Activated B cell treated with CpG ODN at 0.5 μM for 24 hours (primary cell): ENCODE measurements around the gene CD86. TPM values are rescaled to one million over a fixed set of nuclear protein-coding genes. Genes with fewer than 3 reads are reported as not detected.

ENCODE experiments used
- ATAC-seq: fragments of 200-7000 bp; cut with Tn5 transposase; one replicate; pipeline ENCODE4 v1.10.0; 2021; ENCODE audit warnings: low read depth, mild to moderate bottlenecking, moderate library complexity
- CTCF ChIA-PET: fragments of 350-600 bp; sonication (Branson Sonifier 250); formaldehyde crosslinking; loops from one replicate; lab custom pipeline; 2021; ENCODE audit warnings: antibody characterized with exemption; lab: Charles Lee
- POLR2A ChIA-PET: fragments of 350-600 bp; sonication (Branson Sonifier 250); formaldehyde crosslinking; loops from one replicate; lab custom pipeline; 2021; ENCODE audit warnings: antibody characterized with exemption; lab: Charles Lee
- DNase-seq: peaks from one replicate; pipeline ENCODE4 v3.0.0; 2022
- H3K27ac Mint-ChIP-seq: one replicate; pipeline ENCODE4 v1.8.0; 2020; ENCODE audit warnings: mixed read lengths
- H3K27me3 Mint-ChIP-seq: one replicate; pipeline ENCODE4 v1.8.0; 2021; ENCODE audit warnings: mixed read lengths
- H3K36me3 Mint-ChIP-seq: one replicate; pipeline ENCODE4 v1.8.0; 2021; ENCODE audit warnings: low read depth, mixed read lengths
- H3K4me1 Mint-ChIP-seq: one replicate; pipeline ENCODE4 v1.8.0; 2021; ENCODE audit warnings: mixed read lengths
- H3K4me3 Mint-ChIP-seq: one replicate; pipeline ENCODE4 v1.8.0; 2020; ENCODE audit warnings: mild to moderate bottlenecking, mixed read lengths
- H3K9me3 Mint-ChIP-seq: one replicate; pipeline ENCODE4 v1.8.0; 2020; ENCODE audit warnings: mixed read lengths
- intact Hi-C: fragments of 100-400 bp; cut with micrococcal nuclease; formaldehyde crosslinking; loops from one replicate; pipeline ENCODE4 v1.15.1; 2024
- total RNA-seq: library from RNA; stranded (reverse); gene quantifications from 2 replicates; pipeline ENCODE4 v1.2.3, GENCODE V29; 2022
- TF ChIP-seq, protein P1 (sequence below): fragments of 200-600 bp; IDR thresholded peaks from one replicate; pipeline ENCODE4 v1.8.0; 2022; ENCODE audit warnings: antibody characterized with exemption, mild to moderate bottlenecking

CD86 gene
- total RNA-seq, 1 donor from 2014 or later = 31.7 TPM

GRCh38 chr3:122074621-122075265, 19.6 kb downstream of the CD86 start:
- peak overlapping the region; percentile 89 for H3K27ac Mint-ChIP-seq
- no peaks in the 10 kb centered on the region for H3K36me3 Mint-ChIP-seq
- TF ChIP-seq, protein P1, sequence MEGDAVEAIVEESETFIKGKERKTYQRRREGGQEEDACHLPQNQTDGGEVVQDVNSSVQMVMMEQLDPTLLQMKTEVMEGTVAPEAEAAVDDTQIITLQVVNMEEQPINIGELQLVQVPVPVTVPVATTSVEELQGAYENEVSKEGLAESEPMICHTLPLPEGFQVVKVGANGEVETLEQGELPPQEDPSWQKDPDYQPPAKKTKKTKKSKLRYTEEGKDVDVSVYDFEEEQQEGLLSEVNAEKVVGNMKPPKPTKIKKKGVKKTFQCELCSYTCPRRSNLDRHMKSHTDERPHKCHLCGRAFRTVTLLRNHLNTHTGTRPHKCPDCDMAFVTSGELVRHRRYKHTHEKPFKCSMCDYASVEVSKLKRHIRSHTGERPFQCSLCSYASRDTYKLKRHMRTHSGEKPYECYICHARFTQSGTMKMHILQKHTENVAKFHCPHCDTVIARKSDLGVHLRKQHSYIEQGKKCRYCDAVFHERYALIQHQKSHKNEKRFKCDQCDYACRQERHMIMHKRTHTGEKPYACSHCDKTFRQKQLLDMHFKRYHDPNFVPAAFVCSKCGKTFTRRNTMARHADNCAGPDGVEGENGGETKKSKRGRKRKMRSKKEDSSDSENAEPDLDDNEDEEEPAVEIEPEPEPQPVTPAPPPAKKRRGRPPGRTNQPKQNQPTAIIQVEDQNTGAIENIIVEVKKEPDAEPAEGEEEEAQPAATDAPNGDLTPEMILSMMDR = no peak
- peak; percentile 32 for DNase-seq
- peak; percentile 18 for ATAC-seq
- ChIA-PET CTCF (interaction anchor here (0.6 to 1.8 kb wide), 4 partner anchors 10 to 184 kb away, joined by 3 to 5 read pairs (median 4); no protein-coding TSS in a partner anchor), POLR2A (interaction anchor here (0.6 to 2.6 kb wide), 8 partner anchors 10 to 82 kb away, joined by 3 to 13 read pairs (median 4); partner anchors contain the start of gene CD86)
- no peaks in the 10 kb centered on the region for H3K27me3 Mint-ChIP-seq
- H3K9me3 Mint-ChIP-seq = no peaks in the 10 kb centered on the region
- peak overlapping the region; percentile 62 for H3K4me3 Mint-ChIP-seq
- peaks cover 74% of the 10 kb centered on the region for H3K4me1 Mint-ChIP-seq
- intact Hi-C loops = loop anchor here (10.0 kb wide), 1 partner anchor 500 kb away; the partner anchor contains the start of gene PARP15

GRCh38 chr3:122076491-122077292, 21.5 kb downstream of the CD86 start:
- Mint-ChIP-seq H3K36me3 (peaks cover 7% of the 10 kb centered on the region), H3K27me3 (no peaks in the 10 kb centered on the region), H3K9me3 (no peaks in the 10 kb centered on the region), H3K27ac (peak overlapping the region; percentile 94), H3K4me1 (peaks cover 84% of the 10 kb centered on the region), H3K4me3 (peak overlapping the region; percentile 85)
- ATAC-seq = peak; percentile 25
- intact Hi-C loops = loop anchor here (1.0 to 10.0 kb wide), 6 partner anchors 8 to 498 kb away; partner anchors contain the start of genes CD86 and PARP15
- no peak for DNase-seq
- TF ChIP-seq, protein P1 = no peak
- POLR2A ChIA-PET = interaction anchor here (0.6 to 4.3 kb wide), 19 partner anchors 9 to 84 kb away, joined by 3 to 35 read pairs (median 7); partner anchors contain the start of gene CD86
- CTCF ChIA-PET = interaction anchor here (1.5 to 2.0 kb wide), 4 partner anchors 12 to 182 kb away, joined by 5 to 12 read pairs (median 10); partner anchors contain the start of gene CD86

- Mint-ChIP-seq H3K4me1 (peaks cover 93% of the 10 kb centered on the region), H3K9me3 (no peaks in the 10 kb centered on the region), H3K4me3 (peak overlapping the region; percentile 85), H3K36me3 (peaks cover 7% of the 10 kb centered on the region), H3K27me3 (no peaks in the 10 kb centered on the region), H3K27ac (peak overlapping the region; percentile 94)
- DNase-seq (peak; percentile 49), ATAC-seq (peak; percentile 65)
- ChIA-PET CTCF (interaction anchor here (0.8 to 2.0 kb wide), 5 partner anchors 13 to 195 kb away, joined by 3 to 12 read pairs (median 10); partner anchors contain the start of gene CD86), POLR2A (interaction anchor here (0.5 to 4.3 kb wide), 20 partner anchors 9 to 85 kb away, joined by 3 to 35 read pairs (median 5); partner anchors contain the start of gene CD86)
- TF ChIP-seq, protein P1 = no peak
- intact Hi-C loops = loop anchor here (1.0 to 10.0 kb wide), 5 partner anchors 9 to 497 kb away; partner anchors contain the start of gene PARP15
Observed at GRCh38 chr3:122077293-122078234, 22.4 kb downstream of the CD86 start.

- intact Hi-C loops = loop anchor here (10.0 kb wide), 1 partner anchor 496 kb away; the partner anchor contains the start of gene PARP15
- Mint-ChIP-seq H3K4me3 (peak overlapping the region; percentile 85), H3K27me3 (no peaks in the 10 kb centered on the region), H3K4me1 (peaks cover 98% of the 10 kb centered on the region), H3K27ac (peak overlapping the region; percentile 94), H3K9me3 (no peaks in the 10 kb centered on the region), H3K36me3 (peaks cover 12% of the 10 kb centered on the region)
- no peak for ATAC-seq
- ChIA-PET POLR2A (interaction anchor here (0.5 to 4.3 kb wide), 16 partner anchors 8 to 532 kb away, joined by 3 to 35 read pairs (median 7); partner anchors contain the start of gene CD86), CTCF (interaction anchor here (0.8 to 2.0 kb wide), 6 partner anchors 14 to 195 kb away, joined by 3 to 12 read pairs (median 8); partner anchors contain the start of gene CD86)
- no peak for DNase-seq
- TF ChIP-seq, protein P1 = no peak
Observed at GRCh38 chr3:122078235-122078935, 23.2 kb downstream of the CD86 start.
